A673 (cell line): ENCODE data around the gene DUOXA2.
"Not testable (repeated sequence)": the region's sequence is repeated elsewhere in the genome, so short reads cannot be mapped to it uniquely, and the experiment has no call there.

Experiments used
- EZH2 ChIP-seq: fragments of 200-600 bp; sonication (generic); IDR thresholded peaks from 2 replicates; pipeline ENCODE4 v1.6.1; 2017; ENCODE audit warnings: borderline replicate concordance, low read depth, mild to moderate bottlenecking, mixed read lengths, antibody characterized with exemption, low read length; ENCODE audit not compliant: poor library complexity, severe bottlenecking
- TF ChIP-seq, protein P1 (sequence below): fragments of 300-800, 200-600 bp; sonication (generic); conservative IDR thresholded peaks from 2 replicates; pipeline ENCODE4 v1.5.1; 2017; ENCODE audit warnings: low read depth, mild to moderate bottlenecking, antibody characterized with exemption, low read length, moderate library complexity, mixed read lengths

DNA sequence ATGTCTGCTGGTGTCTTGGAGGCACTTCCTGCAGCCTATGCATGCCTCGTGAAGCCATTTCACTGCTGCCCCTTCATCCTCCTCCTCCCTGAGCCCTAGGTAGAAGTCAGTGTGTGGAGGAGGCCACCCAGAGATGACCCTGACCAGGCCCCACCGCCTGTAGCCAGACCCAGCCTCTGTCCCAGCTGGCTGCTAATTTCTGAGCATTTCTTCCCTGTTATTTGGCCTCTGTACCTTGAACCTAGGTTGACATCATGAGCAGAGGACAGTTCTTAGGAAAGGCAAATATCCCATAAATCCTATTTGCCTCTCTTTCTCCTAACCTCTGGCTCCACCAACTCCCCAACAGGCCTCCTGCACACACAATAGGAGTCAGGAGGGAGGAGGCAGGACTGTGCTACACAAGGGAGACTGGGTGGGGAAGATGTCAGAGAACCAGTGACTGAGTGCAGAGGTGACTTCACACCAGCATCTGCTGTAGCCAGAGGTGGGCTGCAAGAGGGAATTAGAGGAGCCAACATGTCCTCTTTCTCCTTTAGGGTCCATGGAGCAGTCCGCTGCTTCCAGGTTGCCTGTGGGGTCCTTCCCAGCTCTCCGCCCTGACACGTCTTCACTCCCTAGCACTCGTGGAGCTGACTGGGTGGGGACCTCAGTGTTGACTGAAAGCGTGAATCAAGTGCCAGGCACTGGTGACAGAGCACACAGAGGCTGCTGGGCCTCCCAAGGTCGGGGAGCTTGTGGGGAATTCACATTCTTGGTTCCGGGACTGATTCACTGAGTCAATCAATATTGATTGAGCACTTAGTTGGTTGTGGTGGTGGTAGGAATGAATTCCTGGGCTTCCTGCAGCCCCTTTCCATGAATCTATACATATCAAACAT lies 38.4 kb upstream of the DUOXA2 start:
- TF ChIP-seq, protein P1, sequence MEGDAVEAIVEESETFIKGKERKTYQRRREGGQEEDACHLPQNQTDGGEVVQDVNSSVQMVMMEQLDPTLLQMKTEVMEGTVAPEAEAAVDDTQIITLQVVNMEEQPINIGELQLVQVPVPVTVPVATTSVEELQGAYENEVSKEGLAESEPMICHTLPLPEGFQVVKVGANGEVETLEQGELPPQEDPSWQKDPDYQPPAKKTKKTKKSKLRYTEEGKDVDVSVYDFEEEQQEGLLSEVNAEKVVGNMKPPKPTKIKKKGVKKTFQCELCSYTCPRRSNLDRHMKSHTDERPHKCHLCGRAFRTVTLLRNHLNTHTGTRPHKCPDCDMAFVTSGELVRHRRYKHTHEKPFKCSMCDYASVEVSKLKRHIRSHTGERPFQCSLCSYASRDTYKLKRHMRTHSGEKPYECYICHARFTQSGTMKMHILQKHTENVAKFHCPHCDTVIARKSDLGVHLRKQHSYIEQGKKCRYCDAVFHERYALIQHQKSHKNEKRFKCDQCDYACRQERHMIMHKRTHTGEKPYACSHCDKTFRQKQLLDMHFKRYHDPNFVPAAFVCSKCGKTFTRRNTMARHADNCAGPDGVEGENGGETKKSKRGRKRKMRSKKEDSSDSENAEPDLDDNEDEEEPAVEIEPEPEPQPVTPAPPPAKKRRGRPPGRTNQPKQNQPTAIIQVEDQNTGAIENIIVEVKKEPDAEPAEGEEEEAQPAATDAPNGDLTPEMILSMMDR, result not testable (repeated sequence)
- not testable (repeated sequence) for TF ChIP-seq EZH2
